ENCODE results near the gene CARD11.

The CARD11 gene

GRCh38 chr7:2912684-2913439 is 130.8 kb downstream of the CARD11 start:
- in situ Hi-C loops (cut with HindIII; ENCODE audit: low sequenced_read_pairs): no loop called here

DNA sequence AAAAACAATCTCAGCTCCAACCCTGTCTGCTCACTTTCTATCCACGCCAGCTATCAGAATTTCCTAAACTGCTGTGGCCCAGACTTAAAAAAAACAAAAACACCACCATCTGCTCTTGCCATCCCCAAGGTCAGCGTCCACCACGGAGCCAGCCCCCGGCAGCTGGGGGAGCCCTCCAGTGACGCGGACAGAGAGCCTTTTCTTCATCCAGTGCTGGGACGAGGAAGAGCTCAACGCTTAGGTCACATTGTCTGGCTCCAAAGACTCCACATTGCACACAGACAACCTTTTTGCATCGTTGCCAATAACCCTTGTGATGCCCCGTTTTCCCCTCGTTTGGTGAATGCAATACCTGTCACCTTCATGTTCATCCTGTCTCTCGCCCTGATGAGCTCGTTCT is 132.2 kb downstream of the CARD11 start:
- in situ Hi-C loops (cut with HindIII; ENCODE audit: low sequenced_read_pairs): no loop called here

DNA sequence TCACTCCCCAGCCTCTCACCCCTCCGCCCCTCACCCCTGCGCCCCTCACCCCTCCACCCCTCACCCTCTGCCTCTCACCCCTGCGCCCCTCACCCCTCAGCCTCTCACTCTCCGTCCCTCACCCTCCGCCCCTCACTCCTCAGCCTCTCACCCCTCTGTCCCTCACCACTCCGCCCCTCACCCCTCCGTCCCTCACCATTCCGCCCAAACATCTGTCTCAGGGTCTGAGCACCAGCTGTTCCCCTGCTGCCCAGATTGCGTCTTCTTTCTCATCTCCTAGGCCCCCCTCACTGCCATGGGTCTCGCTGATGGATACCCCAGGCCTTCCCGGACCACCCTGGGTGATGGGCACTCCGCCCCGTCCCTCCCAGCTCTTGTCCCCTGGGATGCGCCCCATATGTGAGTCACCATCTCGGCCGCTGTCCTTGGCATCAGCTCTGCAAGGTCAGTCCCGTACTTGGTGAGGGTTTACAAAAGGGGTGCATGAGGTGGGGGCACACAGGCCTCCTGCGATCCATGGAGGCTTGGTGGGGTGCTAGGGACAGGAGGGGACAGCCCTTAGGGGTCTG is 134.1 kb downstream of the CARD11 start:
- in situ Hi-C loops (cut with HindIII; ENCODE audit: low sequenced_read_pairs): no loop called here

DNA sequence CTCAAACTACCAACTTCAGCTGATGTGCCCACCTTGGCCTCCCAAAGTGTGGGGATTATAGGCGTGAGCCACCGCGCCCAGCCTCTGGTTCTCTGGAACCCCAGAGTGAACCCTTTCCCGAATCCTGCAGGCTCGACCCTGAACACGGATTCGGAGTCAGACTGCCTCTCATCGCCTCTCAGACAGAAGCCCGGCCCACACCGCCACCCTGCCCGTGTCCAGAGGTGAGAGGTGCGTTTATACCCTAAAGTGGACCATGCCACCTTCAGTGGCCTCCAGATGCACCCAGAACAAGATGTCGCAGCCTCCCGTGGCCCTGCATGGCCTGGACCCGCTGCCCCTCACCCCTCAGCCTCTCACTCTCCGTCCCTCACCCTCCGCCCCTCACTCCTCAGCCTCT is 134.6 kb downstream of the CARD11 start:
- in situ Hi-C loops (cut with HindIII; ENCODE audit: low sequenced_read_pairs): no loop called here

DNA sequence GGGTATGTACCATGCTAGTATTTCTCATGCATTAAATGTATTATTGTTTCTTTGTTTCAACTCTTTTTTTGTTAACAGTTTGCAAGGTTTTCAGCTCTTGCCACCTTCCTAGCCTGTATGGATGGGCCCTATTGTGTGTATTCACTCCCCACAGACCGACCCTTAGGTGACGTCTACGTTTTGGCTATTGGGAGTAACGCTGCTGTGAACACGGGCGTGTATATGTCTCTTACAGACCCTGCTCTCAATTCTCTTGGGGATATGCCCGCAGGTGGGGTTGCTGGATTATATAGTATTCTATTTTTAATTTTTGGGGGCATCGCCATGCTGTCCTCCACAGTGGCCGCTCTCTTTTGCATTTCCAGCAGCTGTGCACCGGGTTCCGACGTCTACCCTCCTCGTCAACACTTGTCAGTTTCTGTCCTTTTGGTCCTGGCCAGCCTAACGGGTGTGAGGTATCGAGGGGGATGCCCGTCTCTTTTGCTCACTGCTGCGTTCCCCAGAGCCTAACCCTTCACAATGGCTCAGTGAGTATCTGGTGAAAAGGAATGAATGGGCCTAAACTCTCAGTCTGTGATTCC is 135.5 kb downstream of the CARD11 start:
- in situ Hi-C loops (cut with HindIII; ENCODE audit: low sequenced_read_pairs): no loop called here

DNA sequence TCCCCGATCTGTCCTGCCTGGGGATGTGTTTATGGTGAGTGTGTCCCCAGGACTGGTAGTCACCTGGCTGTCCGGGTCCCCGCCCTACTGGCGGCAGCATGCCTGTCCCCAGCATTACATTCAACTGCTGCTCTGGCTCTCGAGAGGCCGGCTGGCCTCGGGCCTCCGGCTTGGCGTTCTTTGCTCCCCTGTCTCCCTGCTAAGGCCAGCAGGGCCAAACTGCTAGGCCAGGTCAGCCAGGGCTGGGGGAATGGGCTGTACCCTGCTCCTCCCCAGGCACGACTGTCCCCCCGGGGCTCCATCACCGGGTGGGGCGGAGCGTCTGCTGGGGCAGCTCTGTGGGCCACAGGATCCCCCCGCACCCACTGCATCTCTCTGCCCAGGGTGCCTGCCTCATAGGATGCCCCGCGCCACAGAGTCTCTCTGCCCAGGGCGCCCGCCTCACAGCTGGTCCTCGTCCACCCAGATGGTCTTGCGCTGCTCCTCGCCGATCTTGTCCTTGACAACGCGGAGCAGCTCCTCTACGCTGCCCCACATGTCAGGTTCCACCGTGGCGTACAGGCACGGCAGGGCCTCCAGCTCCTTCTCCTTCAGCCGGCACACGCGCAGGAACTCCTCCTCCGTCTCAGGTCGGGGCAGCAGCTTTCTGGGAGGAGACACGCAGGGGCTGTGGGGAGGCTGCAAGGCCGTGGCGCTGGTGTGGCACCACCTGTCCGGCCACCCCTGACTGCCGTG is 137.3 kb downstream of the CARD11 start:
- in situ Hi-C loops (cut with HindIII; ENCODE audit: low sequenced_read_pairs): no loop called here

GRCh38 chr7:2905500-2905899 is 138.2 kb downstream of the CARD11 start:
- in situ Hi-C loops (cut with HindIII; ENCODE audit: low sequenced_read_pairs): no loop called here

- in situ Hi-C loops (cut with HindIII; ENCODE audit: low sequenced_read_pairs): no loop called here
Observed at GRCh38 chr7:2905027-2905426, 138.6 kb downstream of the CARD11 start.

- in situ Hi-C loops (cut with HindIII; ENCODE audit: low sequenced_read_pairs): no loop called here
Observed at GRCh38 chr7:2904202-2904601, 139.5 kb downstream of the CARD11 start.

DNA sequence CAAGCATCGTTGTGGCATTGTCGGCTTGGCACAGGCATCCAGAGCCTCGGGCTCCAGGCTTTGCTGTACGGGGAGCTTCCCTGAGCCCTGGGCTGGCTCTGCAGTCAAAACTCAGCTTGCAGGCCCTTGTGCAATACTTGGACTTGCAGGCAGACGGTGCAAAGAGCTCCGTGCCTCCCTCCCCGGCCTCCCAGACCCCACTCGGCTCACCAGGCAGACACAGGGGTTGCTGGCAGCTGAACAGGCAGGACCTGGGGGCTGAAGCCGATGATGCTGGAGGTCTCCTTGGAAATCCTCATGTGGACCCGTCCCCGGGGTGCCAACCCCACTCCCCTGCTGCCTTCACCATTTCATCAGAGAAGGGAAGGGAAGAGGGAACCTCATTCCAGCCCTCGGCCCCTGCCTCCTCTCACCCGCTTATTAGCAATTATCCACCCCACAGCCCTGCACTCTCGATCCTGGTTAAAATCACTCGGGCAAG is 139.9 kb downstream of the CARD11 start:
- in situ Hi-C loops (cut with HindIII; ENCODE audit: low sequenced_read_pairs): no loop called here

DNA sequence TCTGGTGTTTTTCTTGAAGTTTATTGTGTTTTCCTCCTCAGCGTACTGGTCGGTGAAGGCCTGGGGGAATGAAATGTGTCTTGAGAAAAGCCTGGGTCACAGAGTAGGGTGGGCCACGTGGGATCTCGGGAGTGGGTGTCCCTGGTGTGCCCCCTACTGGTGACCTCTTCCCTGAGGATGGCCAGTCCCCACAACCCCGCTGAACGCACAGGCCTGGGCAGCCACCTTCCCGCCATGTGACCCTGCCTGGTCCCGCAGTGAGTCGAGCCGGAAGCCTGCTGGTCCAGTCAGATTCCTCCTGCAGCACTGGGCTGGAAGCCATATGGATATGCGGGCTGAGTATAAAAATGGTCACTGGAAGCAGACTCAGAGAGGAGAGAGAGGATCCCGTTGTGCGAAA is 146.6 kb downstream of the CARD11 start:
- in situ Hi-C loops (cut with HindIII; ENCODE audit: low sequenced_read_pairs): no loop called here

DNA sequence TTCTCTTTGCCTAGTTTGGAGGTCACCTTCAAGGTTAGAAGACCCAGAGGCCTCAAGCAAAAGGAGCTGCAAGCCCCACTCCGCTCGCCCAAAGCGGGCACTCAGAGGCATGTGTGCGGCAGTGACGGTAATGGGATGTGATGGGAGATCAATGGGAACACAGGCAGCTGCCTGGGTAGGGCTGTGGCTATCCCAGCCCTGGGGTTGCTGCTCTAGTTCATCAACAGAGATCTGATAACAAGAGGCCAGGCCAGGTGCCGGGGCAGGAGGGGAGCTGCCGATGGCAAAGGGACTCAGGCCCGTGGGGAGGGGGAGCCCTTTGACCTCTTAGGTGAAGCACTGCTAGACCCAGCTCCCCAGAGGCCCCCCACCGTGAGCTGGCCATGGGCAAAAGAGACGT is 147.5 kb downstream of the CARD11 start:
- in situ Hi-C loops (cut with HindIII; ENCODE audit: low sequenced_read_pairs): no loop called here

DNA sequence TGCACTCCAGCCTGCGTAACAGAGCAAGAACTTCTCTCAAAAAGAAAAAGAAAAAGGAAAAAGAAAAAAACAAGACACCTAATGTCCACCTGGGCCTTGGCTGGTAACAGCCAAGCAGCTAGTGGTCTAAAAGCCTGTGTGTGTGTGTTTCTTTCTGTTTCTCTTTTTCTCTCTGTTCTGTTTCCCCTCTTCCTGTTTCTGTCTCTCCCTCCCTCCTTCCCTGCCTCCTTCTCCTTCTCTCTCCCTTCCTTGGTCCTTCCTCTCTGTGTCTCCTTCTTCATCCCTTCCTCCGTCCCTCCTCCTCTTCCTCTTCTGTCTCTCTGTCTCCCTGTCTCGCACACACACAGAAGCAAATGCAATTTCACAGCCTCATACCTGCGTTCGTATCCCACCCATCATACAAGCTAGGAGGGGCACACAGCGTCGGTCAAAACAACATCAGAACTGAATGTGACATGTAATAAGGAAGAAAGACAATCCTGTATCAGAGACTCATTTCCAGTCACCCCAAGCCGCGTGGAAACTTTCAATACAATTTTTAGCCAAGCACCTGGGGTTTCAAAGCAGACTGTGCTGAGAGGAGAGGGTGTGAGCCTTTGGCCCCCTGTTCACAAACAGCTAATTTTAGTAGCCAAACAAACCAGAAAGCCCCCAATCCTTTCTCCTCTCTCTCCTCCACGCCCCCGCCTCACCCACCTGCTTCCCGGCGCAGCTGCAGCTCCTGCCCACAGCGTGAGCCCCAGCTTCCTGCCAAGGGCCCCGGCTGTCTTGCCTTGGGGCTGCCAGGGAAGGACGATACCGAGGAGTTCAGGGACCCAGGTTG is 149.3 kb downstream of the CARD11 start:
- in situ Hi-C loops (cut with HindIII; ENCODE audit: low sequenced_read_pairs): no loop called here

GRCh38 chr7:2893411-2893861 is 150.2 kb downstream of the CARD11 start:
- in situ Hi-C loops (cut with HindIII; ENCODE audit: low sequenced_read_pairs): no loop called here

GRCh38 chr7:2892549-2892948 is 151.1 kb downstream of the CARD11 start:
- in situ Hi-C loops (cut with HindIII; ENCODE audit: low sequenced_read_pairs): no loop called here

- in situ Hi-C loops (cut with HindIII; ENCODE audit: low sequenced_read_pairs): no loop called here
Observed at GRCh38 chr7:2887816-2888215, 155.9 kb downstream of the CARD11 start.

DNA sequence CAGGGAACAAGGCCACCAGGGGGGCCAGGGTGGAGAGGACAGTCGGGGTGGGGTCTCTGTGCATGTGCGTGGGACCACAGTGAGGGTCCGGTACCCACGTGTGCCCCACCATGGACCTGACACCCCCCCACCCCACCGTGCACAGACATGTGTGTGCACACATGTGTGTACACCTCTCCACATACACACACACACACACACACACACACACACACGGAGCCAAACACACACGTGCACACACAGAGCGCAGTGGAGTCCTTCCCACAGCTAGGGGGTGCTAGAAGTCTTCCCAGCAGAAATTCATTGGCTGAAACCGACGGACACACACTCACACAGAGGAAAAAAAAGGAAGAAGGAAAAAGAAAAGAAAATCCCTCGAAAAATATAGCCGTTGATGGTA is 156.8 kb downstream of the CARD11 start:
- in situ Hi-C loops (cut with HindIII; ENCODE audit: low sequenced_read_pairs): no loop called here

DNA sequence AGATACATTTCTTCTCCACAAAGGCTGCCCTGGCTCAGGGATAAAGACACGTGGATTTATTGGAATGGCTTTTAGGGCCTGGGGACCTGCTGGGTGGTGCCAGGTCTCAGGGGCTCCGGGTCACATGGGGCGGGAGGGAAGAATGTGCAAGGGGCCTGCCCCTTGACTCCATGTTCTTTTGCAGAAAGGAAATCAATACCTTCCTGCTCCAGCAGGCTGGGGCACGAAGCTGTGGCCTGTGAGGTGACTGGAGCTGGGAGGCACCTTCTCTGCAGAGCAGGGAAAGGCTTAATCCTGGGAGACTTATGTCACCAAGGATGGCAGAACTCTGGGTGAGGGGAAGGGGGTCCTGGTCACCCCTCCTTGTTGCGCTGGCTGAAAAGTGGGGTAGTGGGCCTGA is 157.3 kb downstream of the CARD11 start:
- in situ Hi-C loops (cut with HindIII; ENCODE audit: low sequenced_read_pairs): no loop called here

- in situ Hi-C loops (cut with HindIII; ENCODE audit: low sequenced_read_pairs): no loop called here
Observed at GRCh38 chr7:2884161-2884560, 159.5 kb downstream of the CARD11 start.

DNA sequence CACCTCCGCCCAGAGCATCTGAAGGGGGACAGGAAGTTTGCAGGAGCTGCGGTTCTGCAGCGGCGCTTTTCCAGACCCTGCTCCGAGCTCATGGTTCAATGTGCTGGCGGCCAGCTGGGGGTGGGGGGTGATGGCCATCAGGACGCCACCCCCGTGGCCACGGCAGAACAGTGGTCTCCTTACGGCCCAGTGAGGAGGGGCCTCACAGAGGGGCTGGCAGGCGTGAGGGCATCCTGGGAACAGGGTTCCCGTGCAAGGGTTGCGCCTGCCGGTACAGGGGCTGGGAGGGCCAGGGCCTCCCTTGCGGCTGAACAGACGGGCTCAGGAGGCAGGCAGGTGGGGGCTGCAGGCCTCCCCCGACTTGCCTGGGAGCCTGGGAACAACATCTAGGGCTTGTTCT is 160.6 kb downstream of the CARD11 start:
- in situ Hi-C loops (cut with HindIII; ENCODE audit: low sequenced_read_pairs): no loop called here

DNA sequence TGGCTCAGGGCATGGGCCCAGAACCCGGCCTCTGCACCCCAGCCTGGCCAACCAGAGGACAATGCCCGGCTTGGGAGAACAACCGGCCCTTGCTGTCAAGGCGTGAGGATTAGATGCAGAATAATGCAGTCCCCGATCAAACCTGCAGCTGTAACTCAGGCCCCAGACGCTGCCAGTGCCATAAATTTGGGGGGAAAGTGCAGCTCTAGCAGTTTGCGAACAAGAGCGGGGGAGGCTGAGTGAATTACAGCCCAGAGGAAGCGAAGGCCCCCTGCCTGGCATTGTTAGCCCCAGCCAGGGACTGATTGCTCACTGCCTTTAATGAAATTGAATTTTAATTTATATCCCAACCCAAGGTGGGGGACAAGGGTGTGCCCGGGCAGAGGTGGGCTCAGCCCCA is 161.6 kb downstream of the CARD11 start:
- in situ Hi-C loops (cut with HindIII; ENCODE audit: low sequenced_read_pairs): no loop called here

Measured in DLD1 (cell line).